Osteoblast (primary cell): ENCODE results near the gene MRPL14. TPM values are rescaled to one million over a fixed set of nuclear protein-coding genes. Genes with fewer than 3 reads are reported as not detected.
"Not testable (repeated sequence)": the region's sequence is repeated elsewhere in the genome, so short reads cannot be mapped to it uniquely, and the experiment has no call there.

ENCODE experiments used
- DNase-seq: peaks from one replicate; pipeline ENCODE4 v3.0.0; 2011; ENCODE audit warnings: low spot score, mixed read lengths; ENCODE audit not compliant: insufficient read length; ENCODE audit errors: missing footprints
- H2AFZ ChIP-seq: 2 replicates; pipeline ENCODE4 v1.6.0; 2011; ENCODE audit warnings: mild to moderate bottlenecking, low read length
- H3K27ac ChIP-seq: 2 replicates; pipeline ENCODE4 v1.5.1; 2011; ENCODE audit warnings: mild to moderate bottlenecking, low read depth, low read length, moderate library complexity
- H3K27me3 ChIP-seq: 2 replicates; pipeline ENCODE4 v1.6.0; 2012; ENCODE audit warnings: mild to moderate bottlenecking, control low read depth, inconsistent platforms, low read length, moderate library complexity; ENCODE audit not compliant: insufficient read depth
- H3K36me3 ChIP-seq: 2 replicates; pipeline ENCODE4 v1.5.1; 2011; ENCODE audit warnings: mild to moderate bottlenecking, low read length, control low read depth, moderate library complexity; ENCODE audit not compliant: insufficient read depth
- H3K4me1 ChIP-seq: 2 replicates; pipeline ENCODE4 v1.5.1; 2011; ENCODE audit warnings: mild to moderate bottlenecking, low read length, control low read depth, moderate library complexity; ENCODE audit not compliant: insufficient read depth
- H3K4me2 ChIP-seq: 2 replicates; pipeline ENCODE4 v1.6.0; 2011; ENCODE audit warnings: mild to moderate bottlenecking, low read length; ENCODE audit not compliant: insufficient read depth
- H3K4me3 ChIP-seq: fragments of 200-600 bp; sonication (generic); 3 replicates; pipeline ENCODE4 v1.5.1; 2012; ENCODE audit warnings: mild to moderate bottlenecking, low read length, inconsistent platforms; ENCODE audit not compliant: insufficient read depth
- H3K79me2 ChIP-seq: 2 replicates; pipeline ENCODE4 v1.6.0; 2012; ENCODE audit warnings: mild to moderate bottlenecking, low read length, control low read depth, inconsistent platforms; ENCODE audit not compliant: insufficient read depth
- H3K9me3 ChIP-seq: 2 replicates; pipeline ENCODE4 v1.5.1; 2011; ENCODE audit warnings: low read depth, low read length, control low read depth
- H4K20me1 ChIP-seq: 2 replicates; pipeline ENCODE4 v1.6.0; 2012; ENCODE audit warnings: mild to moderate bottlenecking, low read length, control low read depth; ENCODE audit not compliant: insufficient read depth
- CTCF ChIP-seq: IDR thresholded peaks from 2 replicates; pipeline ENCODE4 v1.5.1; 2011; ENCODE audit warnings: mild to moderate bottlenecking, low read depth, low read length, moderate library complexity; ENCODE audit errors: extremely low read depth
- total RNA-seq: library from RNA; depleted of rRNA; stranded (reverse); fragments of >200 nt; gene quantifications from 2 replicates; pipeline ENCODE4 v1.2.3, GENCODE V29; 2012

The MRPL14 gene
- total RNA-seq, 1 donor = 49.9 TPM

DNA sequence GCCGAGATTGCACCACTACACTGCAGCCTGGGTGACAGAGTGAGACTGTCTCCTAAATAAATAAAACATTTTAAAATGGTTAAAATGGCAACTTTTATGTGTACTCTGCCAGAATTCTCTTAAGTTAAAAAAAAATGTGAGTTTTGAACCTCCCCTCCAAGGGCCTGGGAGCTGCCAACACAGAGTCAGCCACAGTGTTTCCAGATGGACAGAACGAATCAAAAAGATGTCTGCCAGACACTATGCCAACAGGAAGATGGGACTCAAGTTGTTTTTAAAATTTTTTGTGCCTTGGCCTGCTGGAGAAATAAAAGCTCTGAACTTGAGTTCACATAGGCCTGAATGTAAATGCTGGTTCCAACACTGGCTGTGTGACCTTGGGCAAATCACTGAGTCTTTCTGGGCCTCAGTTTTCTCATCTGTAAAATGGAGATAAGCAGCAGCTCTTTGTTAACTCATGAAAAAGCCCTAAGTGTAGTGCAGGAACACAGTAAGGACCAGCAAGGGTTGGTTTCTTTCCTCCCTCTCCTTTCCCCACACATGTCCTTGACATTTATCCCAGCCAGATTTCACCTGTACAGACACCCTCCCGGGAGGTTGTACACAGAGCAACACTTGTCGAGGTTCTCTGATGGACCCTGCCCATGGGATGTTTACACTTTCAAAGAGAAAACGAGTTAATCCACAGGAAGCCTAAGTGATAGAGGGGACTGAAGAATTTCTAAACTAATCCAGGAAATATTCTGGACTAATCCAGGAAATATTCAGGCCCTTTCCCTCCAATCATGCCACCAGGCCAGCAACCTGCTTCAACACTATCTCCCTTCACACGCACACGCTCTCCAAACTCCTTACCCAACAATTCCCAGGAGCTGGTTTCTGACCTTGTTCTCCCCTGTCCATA lies 35.0 kb downstream of the MRPL14 start:
- DNase-seq = no peak
- peaks cover 5% of the 10 kb centered on the region for H3K36me3 ChIP-seq
- no peak overlapping the region for H3K27ac ChIP-seq
- no peak overlapping the region for H3K4me3 ChIP-seq
- H3K9me3 ChIP-seq = no peaks in the 10 kb centered on the region
- no peaks in the 10 kb centered on the region for H3K79me2 ChIP-seq
- no peak overlapping the region for H3K4me2 ChIP-seq
- no peak overlapping the region for H2AFZ ChIP-seq
- peaks cover 11% of the 10 kb centered on the region for H4K20me1 ChIP-seq
- no peak for TF ChIP-seq CTCF
- no peaks in the 10 kb centered on the region for H3K4me1 ChIP-seq
- H3K27me3 ChIP-seq = no peaks in the 10 kb centered on the region

GRCh38 chr6:44091356-44091755 lies 35.9 kb downstream of the MRPL14 start:
- H3K4me3 ChIP-seq, H3K27me3 ChIP-seq, H3K27ac ChIP-seq, H3K36me3 ChIP-seq, H4K20me1 ChIP-seq, H3K4me1 ChIP-seq, H3K4me2 ChIP-seq, H3K9me3 ChIP-seq, DNase-seq, H2AFZ ChIP-seq, H3K79me2 ChIP-seq: not testable (repeated sequence)

GRCh38 chr6:44090465-44090864 lies 36.8 kb downstream of the MRPL14 start:
- no peaks in the 10 kb centered on the region for H3K4me1 ChIP-seq
- no peaks in the 10 kb centered on the region for H3K79me2 ChIP-seq
- no peak overlapping the region for H3K4me2 ChIP-seq
- peaks cover 5% of the 10 kb centered on the region for H3K36me3 ChIP-seq
- TF ChIP-seq CTCF = no peak
- no peak for DNase-seq
- no peak overlapping the region for H3K27ac ChIP-seq
- H2AFZ ChIP-seq = no peak overlapping the region
- H4K20me1 ChIP-seq = peaks cover 3% of the 10 kb centered on the region
- no peaks in the 10 kb centered on the region for H3K9me3 ChIP-seq
- no peaks in the 10 kb centered on the region for H3K27me3 ChIP-seq
- no peak overlapping the region for H3K4me3 ChIP-seq

GRCh38 chr6:44088827-44089590 lies 38.2 kb downstream of the MRPL14 start:
- TF ChIP-seq CTCF = no peak
- no peak for DNase-seq
- peaks cover 4% of the 10 kb centered on the region for H3K36me3 ChIP-seq

More at GRCh38 chr6:44088827-44089590, 38.2 kb downstream of the MRPL14 start:
- no peaks in the 10 kb centered on the region for H3K4me1 ChIP-seq
- H3K9me3 ChIP-seq = no peaks in the 10 kb centered on the region
- H3K27ac ChIP-seq = no peak overlapping the region
- H3K27me3 ChIP-seq = no peaks in the 10 kb centered on the region
- no peak overlapping the region for H2AFZ ChIP-seq
- no peak overlapping the region for H3K4me2 ChIP-seq
- H4K20me1 ChIP-seq = peaks cover 3% of the 10 kb centered on the region
- no peaks in the 10 kb centered on the region for H3K79me2 ChIP-seq
- H3K4me3 ChIP-seq = no peak overlapping the region
